Gastrocnemius medialis (tissue), 4 donors: ENCODE measurements around the gene NAA40. TPM values are rescaled to one million over a fixed set of nuclear protein-coding genes. Genes with fewer than 3 reads are reported as not detected.
A peak's percentile ranks its signal among the peaks of the same experiment; 100 is the strongest.

Source experiments
- ATAC-seq, 2 donors: fragments of 150-250 bp; one replicate each; pipeline ENCODE4 v1.9.1; 2016
- DNase-seq, 2 donors: peaks; one replicate each; pipeline ENCODE4 v3.0.0-alpha.2; 2019
- H3K27ac ChIP-seq, 4 donors: fragments of 200-600 bp; sonication (generic); 1 replicate in 1 of 4; 2 replicates in 3 of 4; pipeline ENCODE4 v1.5.1; 2016 to 2018; ENCODE audit warnings: mild to moderate bottlenecking in 2 of 4, moderate library complexity in 1 of 4
- H3K27me3 ChIP-seq, 3 donors: fragments of 200-600 bp; sonication (generic) in 2 of 3; 1 replicate in 1 of 3; 2 replicates in 2 of 3; pipeline versions ENCODE4 v1.5.1 to v1.6.0; 2016 to 2019; ENCODE audit warnings: mild to moderate bottlenecking in 1 of 3, moderate library complexity in 1 of 3
- H3K36me3 ChIP-seq, 2 donors: fragments of 200-600 bp; sonication (generic) in 1 of 2; one replicate each; pipeline ENCODE4 v1.5.1; 2017 to 2018
- H3K4me1 ChIP-seq, 2 donors: fragments of 200-600 bp; sonication (generic) in 1 of 2; one replicate each; pipeline ENCODE4 v1.5.1; 2016 to 2017; ENCODE audit warnings: mild to moderate bottlenecking in 2 of 2
- H3K4me3 ChIP-seq, 4 donors: fragments of 200-600 bp; sonication (generic) in 3 of 4; 1 replicate in 1 of 4; 2 replicates in 3 of 4; pipeline ENCODE4 v1.5.1; 2016 to 2019; ENCODE audit warnings: mild to moderate bottlenecking in 2 of 4
- H3K9me3 ChIP-seq, 3 donors: fragments of 200-600 bp; sonication (generic) in 2 of 3; 1 replicate in 1 of 3; 2 replicates in 2 of 3; pipeline ENCODE4 v1.5.1; 2016 to 2019
- CTCF ChIP-seq, 5 experiments: fragments of 450-650 bp in 3 of 5; fragments of 200-600 bp in 2 of 5; sonication (generic) in 2 of 5; IDR thresholded peaks in 4 of 5; conservative IDR thresholded peaks in 1 of 5; 1 replicate in 4 of 5; 2 replicates in 1 of 5; pipeline ENCODE4 v1.5.1; 2016 to 2019; ENCODE audit warnings: antibody characterized with exemption in 5 of 5, mild to moderate bottlenecking in 3 of 5, moderate library complexity in 3 of 5
- POLR2A ChIP-seq, 2 donors: fragments of 450-650 bp; IDR thresholded peaks; one replicate each; pipeline ENCODE4 v1.6.1; 2017; ENCODE audit warnings: antibody characterized with exemption in 2 of 2, mild to moderate bottlenecking in 2 of 2, moderate library complexity in 2 of 2
- in situ Hi-C, 4 donors: fragments of 200-750 bp; cut with MboI; loops; one replicate each; pipeline versions ENCODE4 v1.15.0 to v1.8.0; 2017; ENCODE audit warnings: low sequenced_read_pairs in 4 of 4
- intact Hi-C: fragments of 100-400 bp; cut with DNase I; formaldehyde crosslinking; loops from one replicate; pipeline ENCODE4 v1.15.1; 2023; ENCODE audit warnings: low total_unique reads
- total RNA-seq, 4 donors: library from RNA; depleted of rRNA; stranded (reverse); fragments of >200 nt; gene quantifications; one replicate each; pipeline versions ENCODE4 v1.1.0 to v1.2.3, GENCODE V29; 2016

The NAA40 gene
- total RNA-seq, 4 donors from 2014 or later: 4.9 to 11.4 (median 6.5) TPM

GRCh38 chr11:63914896-63915691 is 23.7 kb upstream of the NAA40 start:
- DNase-seq (no peak), ATAC-seq (no peak)
- intact Hi-C loops: loop anchor here (5.0 kb wide), 1 partner anchor 43 kb away; no protein-coding TSS in a partner anchor
- in situ Hi-C loops: no loop called here
- Histone ChIP-seq H3K36me3 (peaks cover 0 to under 1% of the 10 kb centered on the region in 2 donors), H3K9me3 (no peaks in the 10 kb centered on the region), H3K4me3 (no peak overlapping the region), H3K27ac (no peak overlapping the region), H3K4me1 (peaks cover 28 to 39% of the 10 kb centered on the region in 2 donors), H3K27me3 (no peaks in the 10 kb centered on the region)
- TF ChIP-seq CTCF (IDR thresholded peaks at IDR 0.05 in 4 of 5, conservative IDR thresholded peaks at IDR 0.05 in 1 of 5): no peak
- no peak for TF ChIP-seq POLR2A (IDR thresholded peaks at IDR 0.05)

DNA sequence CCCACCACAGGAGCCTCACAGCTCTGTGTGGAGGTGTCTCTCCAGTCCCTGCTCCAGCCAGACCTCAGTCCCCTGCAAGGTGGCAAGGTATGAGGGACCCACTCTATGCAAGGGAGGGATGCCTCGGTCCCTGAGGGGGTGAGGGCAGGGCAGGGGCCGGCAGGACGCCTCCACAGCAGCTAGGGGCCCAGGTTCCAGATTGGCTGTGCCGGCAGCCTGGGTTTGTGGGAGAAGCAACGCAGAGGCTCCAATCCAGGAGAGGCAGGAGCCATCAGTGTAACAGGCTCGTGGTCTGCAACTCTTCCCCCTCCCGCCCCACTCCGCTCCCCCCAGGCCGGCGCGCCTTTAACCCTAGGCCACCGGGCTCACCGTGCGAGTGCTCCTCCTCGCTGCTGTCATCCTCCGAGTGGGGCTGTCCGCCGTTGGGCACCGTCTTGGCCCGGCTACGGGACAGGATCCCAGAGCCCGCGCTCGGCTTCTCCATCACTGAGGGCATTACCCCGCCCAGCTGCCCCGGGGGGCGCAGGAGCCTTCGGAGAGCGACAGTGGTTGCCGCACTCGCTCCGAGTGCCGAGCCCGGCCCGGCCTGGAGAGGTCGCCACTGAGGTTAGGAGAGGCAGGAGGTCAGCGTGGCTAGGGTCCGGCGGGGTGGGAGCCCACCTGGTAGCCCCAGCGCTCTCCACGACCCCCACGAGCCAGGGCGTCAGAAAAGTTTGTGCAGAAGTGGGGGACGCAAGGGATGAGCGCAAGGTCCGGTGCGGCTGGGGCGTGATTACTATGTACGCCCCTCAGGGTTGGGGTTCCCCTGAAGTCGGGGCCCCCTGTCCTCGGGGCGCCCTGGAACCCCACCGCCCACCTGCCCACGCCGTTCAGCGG is 22.6 kb upstream of the NAA40 start:
- intact Hi-C loops: loop anchor here (5.0 kb wide), 1 partner anchor 44 kb away; no protein-coding TSS in a partner anchor
- in situ Hi-C loops: no loop called here
- H3K4me1 ChIP-seq: peaks cover 28 to 39% of the 10 kb centered on the region in 2 donors

GRCh38 chr11:63916837-63917691 is 21.7 kb upstream of the NAA40 start, which contains the start of gene RCOR2:
TSS of gene RCOR2 (minus strand) at chr11:63917164. CDS start at chr11:63916456, 708 bp downstream.
- Histone ChIP-seq H3K36me3 (no peaks in the 10 kb centered on the region), H3K4me1 (peaks cover 28 to 39% of the 10 kb centered on the region in 2 donors), H3K4me3 (peak within 1 kb of the TSS; percentile 49 to 66 (median 60)), H3K9me3 (no peaks in the 10 kb centered on the region), H3K27ac (peak within 1 kb of the TSS; percentile 76 to 85 (median 80)), H3K27me3 (no peaks in the 10 kb centered on the region)
- intact Hi-C loops (loop anchor here (5.0 kb wide), 1 partner anchor 45 kb away; no protein-coding TSS in a partner anchor), in situ Hi-C loops (no loop called here)
- TF ChIP-seq POLR2A (IDR thresholded peaks at IDR 0.05) (no peak), CTCF (IDR thresholded peaks at IDR 0.05 in 4 of 5, conservative IDR thresholded peaks at IDR 0.05 in 1 of 5) (no peak)
- ATAC-seq (peak; percentile 44 to 51), DNase-seq (peak in 1 of 2 donors; percentile 67)

More for the DNA sequence above, 22.6 kb upstream of the NAA40 start:
- Histone ChIP-seq H3K36me3 (no peaks in the 10 kb centered on the region), H3K9me3 (no peaks in the 10 kb centered on the region), H3K4me3 (peak overlapping the region; percentile 42 to 59 (median 50)), H3K27me3 (no peaks in the 10 kb centered on the region), H3K27ac (peak overlapping the region in 2 of 4 donors; percentile 23 to 57)
- TF ChIP-seq POLR2A (IDR thresholded peaks at IDR 0.05): no peak
- peak in 4 of 5 experiments; percentile 34 to 64 (median 51) for TF ChIP-seq CTCF (IDR thresholded peaks at IDR 0.05 in 4 of 5, conservative IDR thresholded peaks at IDR 0.05 in 1 of 5)
- peak in 1 of 2 donors; percentile 37 for DNase-seq
- ATAC-seq: peak in 1 of 2 donors; percentile 13
